ENCODE data around the gene PLXNA3. TPM values are rescaled to one million over a fixed set of nuclear protein-coding genes. Genes with fewer than 3 reads are reported as not detected.
"Not testable (repeated sequence)": the region's sequence is repeated elsewhere in the genome, so short reads cannot be mapped to it uniquely, and the experiment has no call there.

Gene PLXNA3
- polyA plus RNA-seq, 1 donor: 39.1 TPM

DNA sequence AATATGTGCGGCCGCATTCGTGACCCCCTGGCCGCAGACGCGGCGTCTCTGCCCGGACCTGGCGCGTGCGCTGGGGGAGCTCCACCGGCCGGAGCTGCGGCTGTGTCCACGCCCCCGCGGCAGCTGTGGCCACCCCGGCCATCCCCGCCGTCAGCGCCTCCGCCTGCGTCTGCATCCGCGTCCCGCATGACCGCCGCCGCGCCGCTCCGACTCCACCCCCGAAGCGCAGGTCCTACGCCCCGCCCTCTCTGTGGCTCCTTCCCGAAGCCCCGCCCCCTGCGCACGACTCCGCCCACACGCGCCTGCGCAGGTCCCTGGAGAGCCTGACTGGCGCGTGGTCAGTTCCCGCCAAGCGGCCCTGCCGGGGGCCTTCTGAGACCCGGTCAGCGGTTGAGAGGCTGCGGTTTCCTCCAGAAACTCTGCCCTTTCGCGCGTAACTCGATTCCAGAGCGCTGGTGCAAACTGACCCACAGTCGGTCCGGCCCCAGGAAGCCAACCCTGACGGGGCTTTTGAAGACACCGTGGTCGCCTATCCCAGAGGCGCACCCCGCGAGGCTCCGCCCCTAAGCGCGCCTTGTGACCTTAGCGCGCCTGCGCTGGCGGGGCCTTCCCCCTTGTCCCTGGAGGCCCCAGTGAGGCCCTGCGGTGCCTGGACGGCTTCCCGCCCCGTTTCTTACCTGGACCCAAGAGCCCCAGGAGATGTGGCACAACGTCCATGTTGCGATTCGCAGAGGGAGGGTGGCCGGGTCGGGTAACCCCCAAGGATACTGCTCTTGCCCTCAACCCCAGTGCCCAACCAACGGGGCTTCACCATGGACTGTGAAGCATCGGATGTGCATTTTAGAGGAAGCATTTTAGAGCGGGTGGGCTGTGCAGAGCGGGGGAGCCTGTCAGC is 20.9 kb downstream of the PLXNA3 start, which contains the start of gene LAGE3:
Gene LAGE3 (minus strand): TSS at position 554 of the 895 bp plus-strand sequence. CDS start 366 bp downstream, at position 188.
- no peak for DNase-seq (ENCODE audit: low read depth)

DNA sequence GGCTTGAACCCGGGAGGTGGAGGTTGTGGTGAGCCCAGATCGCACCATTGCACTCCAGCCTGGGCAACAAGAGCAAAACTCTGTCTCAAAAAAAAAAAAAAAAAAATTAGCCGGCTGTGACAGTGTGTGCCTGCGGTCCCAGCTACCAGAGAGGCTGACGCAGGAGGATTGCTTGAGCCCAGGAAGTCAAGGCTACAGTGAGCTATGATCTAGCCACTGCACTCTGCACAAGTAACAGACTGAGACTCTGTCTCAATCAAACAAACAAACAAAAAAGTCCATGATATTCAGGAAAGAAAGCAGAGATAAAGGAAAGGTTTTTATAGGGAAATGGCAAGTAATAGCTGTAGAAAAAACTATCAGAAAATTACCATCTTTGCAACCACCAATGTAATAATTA is 23.1 kb downstream of the PLXNA3 start:
- DNase-seq (ENCODE audit: low read depth): no peak

DNA sequence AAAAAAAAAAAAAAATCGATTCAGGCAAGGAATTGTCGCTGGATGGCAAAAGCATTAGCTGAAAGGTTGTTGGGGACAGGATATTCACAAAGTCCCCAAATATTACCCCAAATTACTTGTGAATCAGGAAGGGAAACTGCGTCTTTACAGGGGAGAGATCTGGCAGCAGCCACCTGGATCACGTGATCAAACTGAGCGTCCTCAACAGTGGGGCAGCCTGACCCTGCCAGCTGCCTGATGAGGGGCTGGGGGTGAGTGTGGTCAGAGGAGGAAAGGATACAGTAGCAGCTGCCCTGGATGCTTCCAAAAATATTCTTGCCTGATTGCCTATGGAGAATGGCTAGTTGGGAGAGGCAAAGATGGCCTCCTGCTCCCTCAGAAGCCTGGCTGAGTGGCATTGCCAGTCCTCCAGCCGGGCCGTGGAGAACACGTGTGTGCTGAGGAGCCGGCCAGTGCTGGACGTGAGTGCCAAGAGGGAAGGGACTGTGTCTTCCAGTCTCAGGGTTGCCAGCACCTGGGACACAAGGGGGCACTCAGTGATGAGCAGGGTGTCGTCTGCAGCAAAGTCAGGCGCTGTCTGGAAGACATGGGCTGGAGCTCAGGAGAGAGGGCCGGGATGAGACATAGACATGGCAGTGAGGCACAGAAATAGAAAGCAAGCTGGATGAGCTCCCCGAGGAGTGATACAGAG is 24.0 kb downstream of the PLXNA3 start:
- no peak for DNase-seq (ENCODE audit: low read depth)

DNA sequence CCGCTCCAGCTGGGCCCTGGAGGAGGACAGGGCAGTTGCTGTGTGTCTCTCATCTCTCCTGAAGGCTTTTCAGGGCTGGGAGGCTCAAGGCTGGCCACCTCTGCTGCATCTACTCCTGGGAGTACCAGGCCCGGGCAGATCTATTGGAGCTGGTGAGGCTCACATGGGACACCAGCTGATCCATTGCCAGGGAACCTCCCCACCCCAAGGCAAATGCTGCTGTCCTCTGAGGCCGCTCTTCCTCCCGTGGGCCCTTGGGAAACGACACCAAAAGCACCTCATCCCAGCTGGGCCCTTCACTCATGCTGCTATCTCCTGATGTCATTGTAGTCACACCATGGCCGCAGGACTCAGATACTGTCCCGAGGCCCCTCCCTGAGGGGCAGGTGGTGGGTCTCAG is 24.7 kb downstream of the PLXNA3 start:
- DNase-seq (ENCODE audit: low read depth): no peak

DNA sequence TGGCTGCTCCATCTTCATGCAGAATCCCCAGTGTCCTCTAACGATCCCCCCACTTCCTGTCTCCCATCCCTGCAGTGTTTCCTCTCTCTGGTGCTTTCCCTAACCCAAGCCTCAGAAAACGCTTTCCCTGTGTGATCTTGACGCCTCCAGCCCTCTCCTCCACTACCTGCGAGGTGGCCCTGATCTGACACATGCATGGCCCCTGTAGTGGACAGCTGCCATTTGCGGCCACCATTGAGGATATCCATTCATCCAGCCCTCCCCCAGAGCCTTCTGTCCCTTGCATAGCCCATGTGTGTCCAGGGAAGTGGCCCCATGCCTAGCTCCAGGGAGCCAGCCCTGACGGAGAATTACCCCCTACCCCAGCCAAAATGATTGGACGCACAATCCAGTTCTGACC is 25.2 kb downstream of the PLXNA3 start:
- DNase-seq (ENCODE audit: low read depth): no peak

DNA sequence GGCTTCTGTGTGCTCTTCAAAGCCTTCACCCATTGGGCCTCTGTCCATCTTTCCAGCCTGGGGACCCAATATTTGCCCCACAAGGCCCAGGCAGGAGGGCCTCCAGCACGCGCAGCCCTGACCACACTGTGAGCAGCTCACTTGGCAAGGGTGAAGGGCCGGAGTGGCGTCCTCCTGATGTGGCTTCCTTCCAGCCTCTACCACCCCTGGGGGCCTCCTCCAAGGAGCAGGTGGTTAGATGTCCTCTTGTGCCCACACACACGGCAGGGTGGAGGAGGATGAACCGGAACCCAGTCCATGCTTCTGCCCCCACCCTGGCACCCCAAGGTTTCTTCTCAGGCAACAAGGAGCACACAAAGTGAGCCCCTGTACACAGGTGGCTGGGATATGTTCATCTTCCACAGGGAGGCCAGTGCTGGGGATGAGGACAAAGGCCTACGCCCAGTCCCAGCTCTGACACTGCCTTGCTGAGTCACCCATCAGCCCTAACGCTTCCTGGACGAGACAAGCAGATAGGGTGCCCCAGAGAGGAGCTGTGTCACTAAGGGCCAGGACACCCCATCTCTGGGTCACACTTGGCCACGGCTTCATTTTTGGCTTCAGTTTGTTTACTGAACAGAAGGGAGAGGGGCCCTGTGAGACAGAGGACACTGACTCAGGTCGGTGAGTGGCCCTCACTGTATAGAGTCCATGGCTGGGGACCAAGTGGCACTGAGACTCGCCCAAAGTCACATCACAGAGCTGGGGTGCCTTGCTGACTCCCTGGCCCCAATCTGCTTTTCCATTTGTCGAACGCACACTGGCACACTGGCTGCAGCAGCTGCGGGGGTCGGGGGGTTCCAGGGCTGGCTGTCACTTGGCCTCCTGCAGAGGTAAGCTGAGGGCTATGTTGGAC is 26.4 kb downstream of the PLXNA3 start:
- DNase-seq (ENCODE audit: low read depth): no peak

DNA sequence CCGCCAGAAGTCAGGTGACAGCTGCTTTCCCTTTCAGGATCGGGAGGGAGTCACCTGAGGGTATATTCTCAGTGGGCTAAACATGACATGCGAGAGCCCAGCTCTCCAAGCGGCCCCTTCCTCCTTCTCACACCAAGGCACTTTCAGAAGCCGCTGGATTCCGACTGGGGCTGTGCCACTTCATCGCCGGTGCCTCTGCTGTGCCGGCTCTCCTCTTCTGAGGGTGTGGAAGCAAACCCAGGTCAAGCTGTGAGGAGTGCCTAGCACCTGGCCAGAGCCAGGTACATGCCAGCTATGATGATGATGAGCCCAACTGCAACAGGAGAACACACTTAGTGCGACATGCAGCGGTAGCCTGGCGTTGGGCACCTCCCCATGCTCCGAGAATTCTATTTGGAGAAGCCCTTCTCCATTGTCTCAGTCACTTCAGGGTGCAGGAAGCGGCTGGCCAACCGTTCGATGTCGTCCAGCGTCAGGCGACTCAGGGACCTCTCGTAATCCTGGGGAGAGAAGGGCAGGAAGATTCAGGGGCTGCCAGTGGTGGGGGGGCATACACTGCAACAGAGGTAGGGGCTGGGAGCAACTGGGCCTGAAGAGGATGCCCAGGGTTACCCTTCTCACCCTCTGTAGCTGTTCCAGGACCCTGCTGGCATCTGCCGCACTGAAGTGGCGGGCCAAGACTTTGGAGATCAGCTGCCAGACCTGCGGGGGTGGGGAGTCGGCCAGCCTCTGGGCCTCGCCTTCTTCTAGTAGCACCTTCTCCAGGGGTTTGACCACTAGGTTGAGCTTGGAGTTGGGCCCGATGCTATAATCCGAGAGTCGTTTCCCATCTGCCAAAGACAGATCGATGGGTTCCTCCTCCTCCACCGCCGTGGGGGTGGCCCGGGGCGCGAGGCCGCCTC is 27.3 kb downstream of the PLXNA3 start:
- DNase-seq (ENCODE audit: low read depth): no peak

DNA sequence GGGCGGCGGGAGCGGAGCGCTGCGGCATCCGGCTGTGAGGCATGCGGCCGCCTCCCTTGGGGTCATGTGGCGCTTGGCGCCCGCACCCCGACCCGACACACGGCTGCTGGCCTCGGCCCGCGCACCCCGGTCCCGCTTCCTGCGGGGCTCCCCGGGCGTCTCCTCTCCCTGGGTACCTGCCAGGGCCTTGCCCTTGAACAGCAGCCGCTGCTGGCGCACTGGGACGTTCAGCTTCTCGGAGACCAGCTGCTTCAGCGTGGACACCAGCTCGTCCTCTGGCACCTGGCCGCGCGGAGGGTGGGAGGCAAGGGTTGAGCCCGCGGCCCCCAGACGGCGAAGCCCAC is 27.9 kb downstream of the PLXNA3 start:
- no peak for DNase-seq (ENCODE audit: low read depth)

DNA sequence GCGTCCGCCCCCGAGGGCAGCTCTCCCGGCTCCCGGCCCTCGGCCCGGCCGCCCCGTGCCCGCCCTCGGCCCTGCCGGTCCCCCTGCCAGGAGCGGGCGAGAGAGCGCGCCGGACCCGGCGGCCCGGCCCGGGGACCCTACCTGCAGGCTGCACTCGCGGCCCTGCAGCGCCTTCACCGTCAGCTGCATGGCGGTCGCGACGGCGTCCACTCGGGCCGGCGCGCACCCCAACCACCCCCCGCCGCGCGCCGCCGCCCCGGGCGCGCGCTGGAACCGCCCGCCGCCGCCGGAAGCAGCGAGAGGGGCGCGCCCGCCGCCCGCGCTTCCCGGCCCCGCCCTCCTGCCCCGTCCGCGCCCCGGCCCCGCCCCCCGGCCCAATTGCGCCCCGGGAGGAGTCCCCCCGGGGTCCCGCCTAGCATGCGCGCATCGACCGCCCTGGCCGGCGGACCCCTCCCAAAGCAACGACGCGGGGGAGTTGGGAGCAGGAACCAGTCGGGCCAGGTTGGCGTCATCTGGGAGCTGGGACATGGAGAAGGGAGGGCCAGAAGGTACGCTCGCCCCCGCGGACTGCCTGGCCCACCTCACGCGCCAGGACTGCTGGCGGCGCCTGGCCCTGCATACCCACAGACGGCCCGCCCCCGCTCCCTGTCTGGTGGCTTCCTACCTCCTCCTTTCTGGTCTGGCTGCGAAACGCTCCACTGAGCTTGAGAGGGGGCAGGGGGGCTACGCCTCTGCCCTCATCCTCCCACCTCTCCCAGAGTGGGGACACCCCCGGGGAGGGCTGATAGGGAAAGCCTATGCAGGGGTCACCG is 28.5 kb downstream of the PLXNA3 start, which contains the start of gene UBL4A:
Gene UBL4A (minus strand): TSS at position 220 of the 812 bp plus-strand sequence. CDS start 31 bp downstream, at position 189.
- no peak for DNase-seq (ENCODE audit: low read depth)

DNA sequence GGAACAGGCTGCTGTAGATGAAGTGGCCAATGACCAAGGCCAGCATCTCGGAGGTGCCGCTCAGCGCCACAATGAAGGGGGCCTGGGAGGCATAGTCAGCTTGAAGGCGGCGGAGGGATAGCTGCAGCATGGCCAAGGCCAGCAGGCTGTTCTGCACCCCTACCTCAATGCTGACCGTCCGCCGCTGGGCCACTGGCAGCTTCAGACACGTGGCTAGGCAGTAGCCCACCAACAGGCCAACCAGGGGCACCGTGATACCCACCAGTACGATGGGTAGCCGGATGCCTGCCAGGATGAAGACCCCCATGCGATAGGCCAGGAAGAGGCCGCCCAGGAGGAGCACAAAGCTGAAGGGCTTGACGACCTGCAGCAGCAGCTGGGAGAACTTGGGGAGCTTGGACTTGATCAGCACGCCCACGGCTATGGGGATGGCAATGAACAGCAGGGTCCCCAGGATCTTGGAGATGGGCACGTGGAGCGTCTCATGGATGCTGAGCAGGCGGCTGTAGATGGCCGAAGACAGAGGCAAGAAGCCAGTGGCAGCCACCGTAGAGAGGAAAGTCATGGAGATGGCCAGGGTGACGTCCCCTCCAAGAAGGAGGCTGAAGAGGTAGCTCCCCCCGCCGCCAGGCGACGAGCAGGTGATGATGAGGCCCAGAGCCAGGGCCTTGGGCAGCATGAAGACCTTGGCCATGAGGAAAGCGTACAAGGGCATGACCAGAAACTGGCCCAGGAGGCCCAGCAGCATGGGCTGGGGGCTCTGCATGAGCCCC is 29.6 kb downstream of the PLXNA3 start:
- no peak for DNase-seq (ENCODE audit: low read depth)

DNA sequence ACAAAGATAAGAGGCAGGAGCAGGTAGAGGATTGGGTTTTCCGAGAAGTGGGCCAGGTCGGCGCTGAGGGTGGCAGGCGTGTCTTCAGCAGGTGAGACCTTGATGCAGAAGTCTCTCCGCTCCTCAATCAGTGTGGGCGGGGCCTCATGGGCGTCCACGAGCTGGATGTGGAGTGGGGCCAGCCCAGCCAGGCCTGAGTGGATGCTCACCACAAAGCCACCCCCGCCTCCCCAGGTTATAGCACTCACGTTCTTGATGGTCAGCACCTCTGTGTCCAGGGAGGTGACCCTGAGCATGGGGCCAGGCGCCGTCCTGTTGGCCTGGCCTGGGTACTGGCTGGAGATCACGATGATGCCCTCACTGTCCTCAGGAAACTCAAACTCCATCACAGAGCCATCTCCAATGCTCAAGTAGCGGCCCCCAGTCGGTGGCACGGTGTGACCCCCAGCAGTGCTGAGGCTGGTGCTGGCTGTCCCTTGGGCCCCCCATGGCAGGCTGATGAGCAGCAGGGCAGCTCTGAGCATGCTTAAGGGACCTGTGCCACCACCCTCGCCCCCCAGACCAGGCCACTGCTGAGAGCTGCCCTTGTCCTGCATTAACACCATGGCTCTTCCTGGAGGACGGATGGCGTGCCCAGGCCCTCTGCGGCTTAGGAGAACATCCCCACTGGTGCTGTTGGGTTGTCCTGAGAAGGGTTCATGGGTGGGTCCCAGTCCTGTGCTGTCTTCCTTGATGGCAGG is 30.4 kb downstream of the PLXNA3 start:
- DNase-seq (ENCODE audit: low read depth): no peak

DNA sequence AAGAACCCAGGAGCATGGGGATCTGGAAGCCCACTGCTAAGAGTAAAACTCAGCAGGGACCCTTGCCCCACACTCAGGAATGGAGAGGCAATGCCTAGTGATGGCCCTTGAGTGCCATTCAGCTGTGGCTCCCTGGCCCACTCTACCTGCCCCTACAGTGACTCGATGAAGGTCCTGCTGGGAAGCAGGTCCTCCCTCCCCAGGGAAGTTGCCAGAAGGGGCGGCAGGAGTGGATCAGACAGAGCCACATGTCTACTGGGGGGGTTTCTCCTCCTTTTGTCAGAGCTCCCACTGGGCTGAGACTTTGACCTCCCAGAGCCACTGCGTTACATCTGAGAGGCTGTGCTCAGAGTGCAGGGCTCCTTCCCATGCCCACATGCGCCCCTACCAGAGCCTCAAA is 31.1 kb downstream of the PLXNA3 start:
- DNase-seq (ENCODE audit: low read depth): no peak

DNA sequence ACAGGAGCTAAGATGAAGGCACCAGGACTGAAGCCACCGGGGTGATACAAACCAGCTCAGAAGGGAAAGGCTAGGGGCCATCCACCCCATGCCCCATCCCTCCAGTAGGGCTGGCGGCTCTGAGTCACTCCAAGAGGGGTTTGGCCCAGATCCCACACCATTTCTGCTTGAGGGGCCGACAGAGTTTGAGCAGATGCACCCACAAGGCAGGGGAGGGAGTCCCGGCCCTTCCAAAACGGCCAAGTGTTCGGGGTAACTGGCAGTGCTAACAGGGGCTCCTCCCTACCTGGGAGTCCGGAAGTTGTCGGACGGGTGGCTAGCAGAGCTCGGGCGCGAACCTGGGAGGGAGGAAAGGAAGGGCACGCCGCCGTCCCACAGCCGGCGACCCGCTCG is 31.9 kb downstream of the PLXNA3 start:
- no peak for DNase-seq (ENCODE audit: low read depth)

DNA sequence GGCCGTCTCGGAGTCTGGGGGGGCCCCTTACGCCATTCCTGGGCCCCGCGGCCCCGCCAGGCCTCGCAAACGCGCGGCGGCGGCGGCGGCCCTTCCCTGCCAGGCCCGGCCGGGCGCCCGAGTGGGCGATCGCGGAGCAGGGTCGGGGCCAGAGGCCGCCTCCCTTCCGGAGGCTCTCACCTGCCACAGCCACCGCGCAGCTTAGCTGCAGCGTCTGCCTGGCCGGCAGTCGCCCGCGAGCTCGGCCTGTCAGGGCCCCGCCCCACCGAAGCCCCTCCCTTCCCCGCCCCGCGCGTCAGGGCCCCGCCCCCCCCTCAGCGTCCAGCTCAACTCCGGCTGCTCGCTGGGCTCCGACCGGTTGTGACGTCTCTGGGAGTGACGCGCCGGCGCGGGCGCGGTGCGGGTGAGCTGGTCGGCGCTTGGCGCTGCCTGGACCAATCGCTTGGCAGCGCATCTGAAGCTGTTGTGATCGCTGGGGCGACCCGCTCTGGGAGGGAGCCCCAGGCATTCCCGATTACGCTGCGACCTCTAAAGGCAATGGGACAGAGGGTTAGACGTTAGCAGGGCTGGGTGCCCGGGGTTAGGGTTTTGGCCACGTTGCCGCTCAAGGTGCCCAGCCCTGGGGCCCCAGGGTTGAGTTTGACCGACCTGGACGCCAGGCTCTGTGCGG is 32.5 kb downstream of the PLXNA3 start, which contains the start of gene SLC10A3:
Gene SLC10A3 (minus strand): TSS at position 216 of the 670 bp plus-strand sequence. CDS start 1,689 bp downstream, outside the sequence.
- peak; percentile 71 for DNase-seq (ENCODE audit: low read depth)

DNA sequence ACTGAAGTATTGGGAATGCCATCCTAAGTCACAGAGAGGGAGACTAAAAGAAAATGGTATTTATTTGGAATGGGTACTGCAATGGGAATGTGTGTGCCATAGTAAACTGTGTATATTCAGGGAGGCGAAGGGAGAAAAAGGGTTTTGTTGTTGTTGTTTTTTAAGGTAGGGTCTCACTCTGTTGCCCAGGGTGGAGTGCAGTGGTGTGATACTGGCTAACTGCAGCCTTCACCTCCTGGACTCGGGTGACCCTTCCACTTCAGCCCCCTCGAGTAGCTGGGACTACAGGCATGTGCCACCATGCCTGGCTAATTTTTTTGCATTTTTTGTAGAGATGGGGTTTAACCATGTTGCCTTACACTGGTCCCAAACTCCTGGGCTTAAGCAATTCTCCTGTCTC is 36.6 kb downstream of the PLXNA3 start:
- DNase-seq (ENCODE audit: low read depth): no peak

DNA sequence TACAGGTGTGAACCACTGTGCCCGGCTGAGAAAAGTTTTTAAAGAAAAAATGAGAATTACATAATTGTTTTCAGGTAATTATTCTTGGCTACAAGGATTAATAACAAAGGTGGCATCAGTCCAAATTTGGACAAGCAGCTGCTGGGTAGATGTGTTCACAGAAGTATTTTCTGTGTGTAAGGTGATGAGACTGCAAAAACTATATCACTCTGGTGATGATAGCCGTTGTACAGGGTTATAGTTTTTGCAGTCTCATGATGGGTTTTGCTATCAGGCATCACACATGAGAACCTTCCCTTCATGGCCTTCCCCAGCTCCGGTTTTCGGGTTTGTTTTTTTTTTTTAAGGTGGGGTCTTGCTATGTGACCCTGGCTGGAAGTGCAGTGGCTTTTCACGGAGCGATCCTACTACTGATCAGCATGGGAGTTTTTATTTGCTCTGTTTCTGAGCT is 37.4 kb downstream of the PLXNA3 start:
- no peak for DNase-seq (ENCODE audit: low read depth)

DNA sequence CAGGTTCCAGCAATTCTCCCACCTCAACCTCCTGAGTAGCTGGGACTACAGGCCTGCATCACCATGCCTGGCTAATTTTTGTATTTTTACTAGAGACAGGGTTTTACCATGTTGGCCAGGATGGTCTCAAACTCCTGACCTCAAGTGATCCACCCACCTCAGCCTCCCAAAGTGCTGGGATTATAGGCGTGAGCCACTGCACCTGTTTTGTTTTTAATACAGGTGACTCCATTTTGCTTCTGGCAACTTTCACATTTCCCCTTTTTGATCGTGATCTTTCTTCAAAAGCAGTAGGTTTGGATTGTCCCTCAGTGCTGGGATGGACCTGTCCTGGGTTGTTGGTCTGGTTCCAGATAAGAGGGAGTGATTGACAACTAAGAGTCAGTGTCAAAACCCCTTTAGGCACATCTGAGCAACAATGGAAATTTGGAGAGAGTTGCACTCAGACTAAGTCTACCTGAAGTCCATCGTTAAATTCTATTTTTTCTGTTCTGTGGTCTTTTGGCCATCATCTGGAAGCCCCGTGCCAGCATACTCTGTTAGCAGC is 38.6 kb downstream of the PLXNA3 start:
- DNase-seq (ENCODE audit: low read depth): not testable (repeated sequence)

Data from forelimb muscle (tissue), 1 donor.